SK-N-MC (cell line): ENCODE measurements around the gene ELAVL1.
"Not testable (repeated sequence)": the region's sequence is repeated elsewhere in the genome, so short reads cannot be mapped to it uniquely, and the experiment has no call there.

Source experiments
- DNase-seq: peaks from one replicate; pipeline ENCODE4 v3.0.0-alpha.2; 2011; ENCODE audit warnings: low read depth, low spot score
- H3K27ac ChIP-seq: fragments of 200-600 bp; sonication (generic); 2 replicates; pipeline ENCODE4 v1.5.1; 2016; ENCODE audit warnings: mixed run types
- H3K36me3 ChIP-seq: fragments of 200-600 bp; sonication (generic); 2 replicates; pipeline ENCODE4 v1.6.1; 2017; ENCODE audit warnings: antibody characterized with exemption, low read length, mixed read lengths; ENCODE audit not compliant: insufficient read depth
- H3K4me3 ChIP-seq: fragments of 200-600 bp; sonication (generic); 2 replicates; pipeline ENCODE4 v1.5.1; 2016
- H3K9ac ChIP-seq: fragments of 200-600 bp; sonication (generic); 2 replicates; pipeline ENCODE4 v1.8.0; 2017; ENCODE audit warnings: mixed run types, mixed read lengths; ENCODE audit not compliant: insufficient read length
- H3K9me3 ChIP-seq: fragments of 200-600 bp; sonication (generic); 2 replicates; pipeline ENCODE4 v1.6.1; 2017; ENCODE audit warnings: low read depth, mild to moderate bottlenecking, antibody characterized with exemption, low read length, moderate library complexity, mixed read lengths
- EZH2 ChIP-seq: fragments of 200-600 bp; sonication (generic); IDR thresholded peaks from one replicate; pipeline ENCODE4 v1.6.1; 2017; ENCODE audit warnings: antibody characterized with exemption
- FOXP2 ChIP-seq: optimal IDR thresholded peaks from 2 replicates; pipeline ENCODE3; 2011; ENCODE audit warnings: mild to moderate bottlenecking, moderate library complexity; ENCODE audit not compliant: insufficient read depth; ENCODE audit errors: extremely low read length, control extremely low read depth
- POLR2AphosphoS5 ChIP-seq: IDR thresholded peaks from 2 replicates; pipeline ENCODE4 v1.6.1; 2012; ENCODE audit warnings: mild to moderate bottlenecking, low read depth, low read length, borderline replicate concordance

The ELAVL1 gene

DNA sequence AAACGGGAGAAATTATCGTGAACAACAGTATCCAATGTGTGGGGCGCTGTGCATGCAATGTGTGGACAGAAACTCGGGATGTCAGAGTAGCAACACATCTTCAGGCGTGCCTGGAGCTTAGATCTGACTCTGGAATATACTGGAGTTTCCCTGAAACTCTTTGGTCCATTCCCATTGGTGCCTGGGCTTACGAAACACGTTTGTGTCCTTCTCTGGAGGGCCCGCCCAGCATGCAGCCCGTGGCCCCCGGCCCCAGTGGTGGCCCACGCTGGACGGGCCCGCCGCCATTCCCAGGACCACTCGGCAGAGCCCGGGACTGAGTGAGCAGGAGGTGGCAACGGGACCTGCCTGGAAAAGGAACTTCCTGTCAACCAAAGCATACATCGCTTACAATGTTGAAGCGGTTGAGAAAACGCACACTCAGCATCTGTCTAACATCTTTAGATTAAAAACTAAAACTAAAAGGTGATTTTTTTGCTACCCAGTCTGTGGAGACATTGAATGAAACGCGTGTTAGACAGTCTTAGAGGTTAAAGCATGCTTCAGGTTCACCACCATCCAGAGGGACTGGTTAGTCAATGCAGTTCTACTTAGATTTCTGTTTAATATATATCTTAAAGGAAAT is 42.7 kb downstream of the ELAVL1 start:
- DNase-seq = no peak
- TF ChIP-seq POLR2AphosphoS5 (no peak), FOXP2 (no peak), EZH2 (no peak)
- H3K4me3 ChIP-seq = no peak overlapping the region
- no peaks in the 10 kb centered on the region for H3K9me3 ChIP-seq
- no peak overlapping the region; the same call in 1 of the 2 replicates for H3K27ac ChIP-seq
- no peak overlapping the region for H3K9ac ChIP-seq
- peaks cover 53% of the 10 kb centered on the region for H3K36me3 ChIP-seq

- Histone ChIP-seq H3K27ac (no peak overlapping the region), H3K36me3 (peaks cover 46% of the 10 kb centered on the region), H3K9ac (no peak overlapping the region), H3K4me3 (no peak overlapping the region), H3K9me3 (no peaks in the 10 kb centered on the region)
- TF ChIP-seq FOXP2 (no peak), EZH2 (no peak), POLR2AphosphoS5 (no peak)
- no peak for DNase-seq
These were observed 43.4 kb downstream of the ELAVL1 start for GRCh38 chr19:7961920-7962626.

GRCh38 chr19:7961082-7961481 is 44.4 kb downstream of the ELAVL1 start:
- not testable (repeated sequence) for H3K9ac ChIP-seq, DNase-seq, H3K27ac ChIP-seq, H3K9me3 ChIP-seq, H3K4me3 ChIP-seq
- peaks cover 36% of the 10 kb centered on the region for H3K36me3 ChIP-seq

GRCh38 chr19:7959211-7959610 is 46.2 kb downstream of the ELAVL1 start:
- peaks cover 20% of the 10 kb centered on the region for H3K36me3 ChIP-seq
- DNase-seq = no peak
- TF ChIP-seq EZH2 = no peak
- TF ChIP-seq POLR2AphosphoS5 = no peak
- no peak for TF ChIP-seq FOXP2
- H3K9me3 ChIP-seq = no peaks in the 10 kb centered on the region
- no peak overlapping the region for H3K9ac ChIP-seq
- H3K27ac ChIP-seq = no peak overlapping the region
- no peak overlapping the region for H3K4me3 ChIP-seq

GRCh38 chr19:7955696-7956095 is 49.7 kb downstream of the ELAVL1 start:
- TF ChIP-seq FOXP2 (no peak), EZH2 (no peak), POLR2AphosphoS5 (no peak)
- H3K9ac ChIP-seq = no peak overlapping the region
- DNase-seq = no peak
- H3K4me3 ChIP-seq = no peak overlapping the region
- H3K27ac ChIP-seq = no peak overlapping the region
- H3K9me3 ChIP-seq = no peaks in the 10 kb centered on the region
- no peaks in the 10 kb centered on the region; the same call in 1 of the 2 replicates for H3K36me3 ChIP-seq

- Histone ChIP-seq H3K4me3 (no peak overlapping the region), H3K36me3 (no peaks in the 10 kb centered on the region; the same call in 1 of the 2 replicates), H3K9ac (no peak overlapping the region), H3K9me3 (no peaks in the 10 kb centered on the region), H3K27ac (no peak overlapping the region)
- DNase-seq = no peak
- TF ChIP-seq POLR2AphosphoS5 (no peak), FOXP2 (no peak), EZH2 (no peak)
These were observed 51.9 kb downstream of the ELAVL1 start for GRCh38 chr19:7953576-7953975.

DNA sequence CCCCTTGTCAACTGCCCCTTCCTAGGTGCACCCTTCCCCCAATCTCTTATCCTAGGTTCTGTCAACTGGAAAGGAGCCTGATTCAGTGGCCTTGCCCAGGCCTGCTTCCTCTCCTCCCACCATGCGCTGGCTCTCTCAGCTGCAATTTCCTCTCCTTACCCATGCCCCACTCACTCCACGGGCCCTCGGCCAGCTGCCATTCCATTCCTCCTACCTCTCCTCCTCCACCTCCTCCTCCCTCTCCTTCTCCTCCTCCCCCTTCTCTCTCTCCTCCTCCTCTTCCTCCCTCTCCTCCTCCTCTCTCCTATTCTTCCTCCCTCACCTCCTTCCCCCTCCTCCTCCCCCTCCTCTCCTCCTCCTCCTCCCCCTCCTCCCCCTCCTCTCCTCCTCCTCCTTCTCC is 52.4 kb downstream of the ELAVL1 start:
- Histone ChIP-seq H3K9ac (no peak overlapping the region), H3K27ac (no peak overlapping the region), H3K36me3 (no peaks in the 10 kb centered on the region; the same call in 1 of the 2 replicates), H3K9me3 (no peaks in the 10 kb centered on the region), H3K4me3 (no peak overlapping the region)
- DNase-seq = no peak
- TF ChIP-seq POLR2AphosphoS5 = no peak
- no peak for TF ChIP-seq FOXP2
- TF ChIP-seq EZH2 = no peak

- no peak for DNase-seq
These were observed 57.5 kb downstream of the ELAVL1 start for GRCh38 chr19:7947939-7948338.

DNA sequence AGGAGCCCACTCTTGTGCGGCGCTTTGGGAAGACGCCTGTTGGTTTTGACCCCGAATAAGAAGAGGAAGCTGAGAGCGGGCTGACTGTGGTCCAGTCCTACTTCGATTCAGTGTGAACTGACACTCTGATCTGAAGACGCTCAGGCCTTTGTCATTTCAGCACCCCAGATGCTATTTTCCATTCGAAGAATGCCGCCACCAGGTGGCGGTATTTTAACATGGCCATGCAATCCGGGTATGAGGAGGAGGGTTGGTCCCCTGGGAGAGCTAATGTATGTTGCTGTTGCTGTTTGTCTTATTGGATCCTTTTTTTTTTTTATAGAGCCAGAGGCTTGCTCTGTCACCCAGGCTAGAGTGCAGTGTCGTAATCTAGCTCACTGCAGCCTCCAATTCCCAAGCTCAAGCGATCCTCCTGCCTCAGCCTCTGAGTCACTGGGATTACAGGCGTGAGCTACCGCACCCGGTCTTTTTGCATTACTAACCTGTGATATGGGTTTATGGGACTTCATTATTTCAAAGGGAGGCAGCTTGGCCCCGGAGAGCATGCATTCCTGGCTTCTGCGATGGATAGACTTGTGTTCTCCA is 61.2 kb downstream of the ELAVL1 start:
- peak; percentile 95 for DNase-seq
- peak overlapping the region; percentile 86 for H3K4me3 ChIP-seq
- H3K27ac ChIP-seq = peak overlapping the region; percentile 82
- TF ChIP-seq FOXP2 (no peak), EZH2 (no peak), POLR2AphosphoS5 (no peak; the same call in 1 of the 2 replicates)
- H3K9ac ChIP-seq = peak overlapping the region; percentile 89
- no peaks in the 10 kb centered on the region for H3K9me3 ChIP-seq
- peaks cover 28% of the 10 kb centered on the region for H3K36me3 ChIP-seq

More at GRCh38 chr19:7947939-7948338, 57.5 kb downstream of the ELAVL1 start:
- H3K9ac ChIP-seq = no peak overlapping the region
- no peak for TF ChIP-seq EZH2
- no peak for TF ChIP-seq FOXP2
- no peak for TF ChIP-seq POLR2AphosphoS5
- H3K4me3 ChIP-seq = no peak overlapping the region
- H3K36me3 ChIP-seq = no peaks in the 10 kb centered on the region
- H3K9me3 ChIP-seq = no peaks in the 10 kb centered on the region
- H3K27ac ChIP-seq = no peak overlapping the region
